PC-3 (cell line): ENCODE results near the gene TSSC4. TPM values are rescaled to one million over a fixed set of nuclear protein-coding genes. Genes with fewer than 3 reads are reported as not detected.

Experiments
- ATAC-seq: fragments of 200-7000 bp; cut with Tn5 transposase; 2 replicates; pipeline ENCODE4 v1.9.1; 2020; ENCODE audit warnings: mild to moderate bottlenecking, moderate library complexity
- BruUV-seq: library from RNA; stranded (reverse); fragments of 400-500 nt; replicated peaks from 2 replicates; lab custom pipeline; 2021; lab: Mats Ljungman, UMichigan
- CTCF ChIA-PET: fragments of 300-600 bp; sonication (Branson Sonifier 250); formaldehyde crosslinking; loops from one replicate; lab custom pipeline; 2022; ENCODE audit warnings: antibody characterized with exemption; lab: Charles Lee
- POLR2A ChIA-PET: fragments of 300-600 bp; sonication (Branson Sonifier 250); formaldehyde crosslinking; loops from one replicate; lab custom pipeline; 2022; ENCODE audit warnings: antibody characterized with exemption; ENCODE audit not compliant: unreplicated experiment; lab: Charles Lee
- DNase-seq: peaks from one replicate; pipeline ENCODE4 v3.0.0-alpha.2; 2015
- H2AFZ ChIP-seq: fragments of 300-600 bp; sonication (generic); 2 replicates; pipeline ENCODE4 v1.6.0; 2016; ENCODE audit warnings: antibody characterized with exemption, low read length
- H3F3A ChIP-seq: fragments of 300-600 bp; sonication (generic); one replicate; pipeline ENCODE4 v1.6.0; 2017; ENCODE audit warnings: antibody characterized with exemption, low read length, control low read depth, mild to moderate bottlenecking; ENCODE audit not compliant: unreplicated experiment
- H3K27ac ChIP-seq: fragments of 300-600 bp; sonication (generic); 2 replicates; pipeline ENCODE4 v1.5.1; 2016; ENCODE audit warnings: mild to moderate bottlenecking, low read length
- H3K27me3 ChIP-seq: fragments of 300-600 bp; sonication (generic); 2 replicates; pipeline ENCODE4 v1.6.1; 2016; ENCODE audit warnings: low read length, mixed read lengths
- H3K36me3 ChIP-seq: fragments of 300-600 bp; sonication (generic); 2 replicates; pipeline ENCODE4 v1.6.1; 2016; ENCODE audit warnings: low read depth, mixed run types, low read length, mixed read lengths
- H3K4me1 ChIP-seq: fragments of 300-600 bp; sonication (generic); 2 replicates; pipeline ENCODE4 v1.5.1; 2016; ENCODE audit warnings: low read length; ENCODE audit not compliant: insufficient read depth
- H3K4me2 ChIP-seq: fragments of 300-600 bp; sonication (generic); 2 replicates; pipeline ENCODE4 v1.6.0; 2016; ENCODE audit warnings: low read length
- H3K4me3 ChIP-seq: fragments of 300-600 bp; sonication (generic); 2 replicates; pipeline ENCODE4 v1.5.1; 2016; ENCODE audit warnings: mild to moderate bottlenecking, low read length, mixed read lengths
- H3K79me2 ChIP-seq: fragments of 300-600 bp; sonication (generic); 2 replicates; pipeline ENCODE4 v1.6.1; 2017; ENCODE audit warnings: low read length, mixed read lengths
- H3K9ac ChIP-seq: fragments of 300-600 bp; sonication (generic); 2 replicates; pipeline ENCODE4 v1.6.0; 2016; ENCODE audit warnings: mild to moderate bottlenecking, low read length
- H3K9me2 ChIP-seq: fragments of 300-600 bp; sonication (generic); replicated peaks from 2 replicates; pipeline ENCODE4 v1.6.1; 2016; ENCODE audit warnings: mixed run types, low read length, mixed read lengths
- H3K9me3 ChIP-seq: fragments of 300-600 bp; sonication (generic); 2 replicates; pipeline ENCODE4 v1.6.1; 2016; ENCODE audit warnings: low read length, mixed read lengths
- H4K20me1 ChIP-seq: fragments of 300-600 bp; sonication (generic); 2 replicates; pipeline ENCODE4 v1.6.1; 2016; ENCODE audit warnings: low read length, mixed read lengths
- CTCF ChIP-seq: fragments of 300-600 bp; sonication (generic); conservative IDR thresholded peaks from 2 replicates; pipeline ENCODE4 v1.5.1; 2017; ENCODE audit warnings: antibody characterized with exemption, low read depth, mild to moderate bottlenecking, low read length
- EZH2 ChIP-seq: fragments of 300-600 bp; sonication (generic); IDR thresholded peaks from one replicate; pipeline ENCODE4 v1.6.1; 2017; ENCODE audit warnings: antibody characterized with exemption, mild to moderate bottlenecking, low read length; ENCODE audit not compliant: unreplicated experiment
- EZH2phosphoT487 ChIP-seq: fragments of 300-600 bp; sonication (generic); IDR thresholded peaks from 2 replicates; pipeline ENCODE4 v1.6.1; 2018; ENCODE audit warnings: mild to moderate bottlenecking, antibody characterized with exemption, low read length, borderline replicate concordance
- intact Hi-C: fragments of 100-400 bp; cut with micrococcal nuclease; formaldehyde crosslinking; loops from 2 replicates; pipeline ENCODE4 v1.9.0; 2023
- total RNA-seq: library from RNA; depleted of rRNA; stranded (reverse); fragments of >200 nt; gene quantifications from 2 replicates; pipeline ENCODE4 v1.2.3, GENCODE V29; 2014

TSSC4 gene
- total RNA-seq, 1 experiment from 2014 or later: 88.3 TPM

DNA sequence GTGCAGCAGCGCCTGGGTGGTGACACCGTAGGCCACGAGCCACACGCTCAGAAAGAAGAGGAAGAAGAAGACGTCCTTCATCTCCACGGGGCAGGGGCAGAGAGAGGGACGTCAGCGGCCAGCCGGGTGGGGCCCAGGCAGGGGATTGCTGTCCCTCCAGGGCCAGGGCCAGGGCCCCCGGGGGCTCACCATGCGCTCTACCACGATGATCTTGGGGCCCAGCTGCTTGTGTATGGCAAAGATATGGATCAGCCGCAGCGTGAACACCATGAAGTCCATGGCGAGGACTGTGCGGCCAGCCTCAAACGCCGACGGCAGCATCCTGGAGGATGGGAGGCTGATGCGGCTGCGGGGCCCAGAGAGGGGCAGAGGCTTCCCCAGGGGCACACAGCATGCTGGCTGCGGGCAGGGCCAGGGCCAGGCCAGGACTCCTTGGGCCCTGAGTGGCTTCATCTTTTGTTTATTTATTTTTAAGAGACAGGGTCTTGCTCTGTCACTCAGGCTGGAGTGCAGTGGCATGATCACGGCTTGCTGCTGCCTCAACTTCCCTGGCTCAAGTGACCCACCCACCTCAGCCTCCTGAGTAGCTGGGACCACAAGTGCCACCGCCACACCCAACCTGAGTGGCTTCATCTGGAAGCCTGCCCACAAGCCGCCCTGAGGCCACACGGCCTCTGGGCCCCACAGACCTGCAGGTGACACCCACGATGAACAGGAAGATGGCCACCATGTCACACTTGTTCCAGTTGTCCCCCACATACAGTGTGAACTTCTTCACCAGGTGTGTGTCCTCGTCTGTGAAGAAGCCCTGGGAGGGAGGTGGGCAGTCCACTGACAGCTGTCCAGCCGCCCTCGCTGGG, 11.1 kb downstream of the TSSC4 start:
- Histone ChIP-seq H3K4me1 (no peaks in the 10 kb centered on the region), H3K9me3 (no peaks in the 10 kb centered on the region), H3F3A (no peaks in the 10 kb centered on the region), H3K9ac (no peak overlapping the region), H2AFZ (no peak overlapping the region), H3K4me2 (no peak overlapping the region), H4K20me1 (no peaks in the 10 kb centered on the region), H3K36me3 (no peaks in the 10 kb centered on the region), H3K79me2 (no peaks in the 10 kb centered on the region), H3K27ac (no peak overlapping the region), H3K27me3 (no peaks in the 10 kb centered on the region), H3K4me3 (no peak overlapping the region), H3K9me2 (no peaks in the 10 kb centered on the region)
- no TSS peak for BruUV-seq
- TF ChIP-seq CTCF (no peak), EZH2phosphoT487 (no peak), EZH2 (no peak)
- no peak for DNase-seq
- POLR2A ChIA-PET: no interaction called here
- ATAC-seq: no peak
- intact Hi-C loops: no loop called here
- CTCF ChIA-PET: no interaction called here

GRCh38 chr11:2412323-2412722, 11.8 kb downstream of the TSSC4 start:
- H3K9ac ChIP-seq: no peak overlapping the region
- H3K4me3 ChIP-seq: no peak overlapping the region
- H3F3A ChIP-seq: no peaks in the 10 kb centered on the region
- DNase-seq (no peak), ATAC-seq (no peak)
- H4K20me1 ChIP-seq: no peaks in the 10 kb centered on the region
- H3K27me3 ChIP-seq: no peaks in the 10 kb centered on the region
- POLR2A ChIA-PET: no interaction called here
- no peak overlapping the region for H3K4me2 ChIP-seq
- intact Hi-C loops: no loop called here
- H3K27ac ChIP-seq: no peak overlapping the region
- no peaks in the 10 kb centered on the region for H3K9me3 ChIP-seq
- BruUV-seq: no TSS peak
- CTCF ChIA-PET: no interaction called here
- no peak overlapping the region for H2AFZ ChIP-seq
- no peaks in the 10 kb centered on the region for H3K36me3 ChIP-seq
- no peaks in the 10 kb centered on the region for H3K4me1 ChIP-seq
- H3K9me2 ChIP-seq: no peaks in the 10 kb centered on the region
- H3K79me2 ChIP-seq: no peaks in the 10 kb centered on the region
- no peak for TF ChIP-seq EZH2phosphoT487
- TF ChIP-seq EZH2: no peak
- no peak for TF ChIP-seq CTCF
